GM20431 (cell line): Measurements from ENCODE around the gene SMAD5.

Experiments used
- in situ Hi-C: fragments of 300-500 bp; cut with MseI, MboI; formaldehyde crosslinking; loops from one replicate; pipeline ENCODE4 v1.15.0; 2020; ENCODE audit warnings: low sequenced_read_pairs; ENCODE audit not compliant: unreplicated experiment

Gene SMAD5

DNA sequence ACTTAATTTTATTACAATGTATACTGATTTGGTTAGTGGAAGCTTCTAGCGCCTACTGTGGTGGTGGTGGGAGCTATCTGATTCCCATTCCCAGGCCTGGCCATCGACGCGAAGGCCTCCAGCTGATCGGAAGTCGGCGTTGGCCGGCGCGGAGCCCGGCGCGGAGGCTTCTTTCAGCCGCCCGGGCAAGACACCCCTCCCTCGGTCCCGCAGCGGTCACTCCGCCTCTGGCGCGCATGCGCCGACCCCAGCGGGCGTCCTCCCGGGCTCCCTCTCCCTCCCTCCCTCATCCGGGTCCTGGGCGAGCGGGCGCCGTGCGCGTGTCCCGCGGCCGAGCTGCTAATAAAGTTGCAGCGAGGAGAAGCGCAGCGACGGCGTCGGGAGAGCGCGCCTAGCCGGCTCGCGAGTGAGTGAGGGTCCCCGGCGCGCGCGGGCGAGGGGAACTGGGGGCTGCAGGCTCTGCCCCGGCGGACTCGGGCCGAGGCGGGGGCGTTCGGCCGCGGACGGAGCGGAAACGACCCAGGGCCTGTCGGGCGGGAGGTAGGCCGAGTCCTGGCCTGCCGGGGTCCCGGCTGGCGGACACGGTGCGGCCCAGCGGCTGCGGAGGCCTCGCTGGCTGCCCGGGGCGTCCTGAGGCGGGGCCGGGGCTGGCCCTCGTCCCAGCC lies at the start of gene SMAD5:
TSS of gene SMAD5 (plus strand) at position 289 of the 665 bp plus-strand sequence. CDS start 20,916 bp downstream, outside the sequence.
- in situ Hi-C loops, result no loop called here

GRCh38 chr5:136084698-136085097 lies 47.9 kb upstream of the SMAD5 start:
- in situ Hi-C loops, result no loop called here

- in situ Hi-C loops, result no loop called here
These were observed 45.7 kb upstream of the SMAD5 start for GRCh38 chr5:136086783-136087566.

DNA sequence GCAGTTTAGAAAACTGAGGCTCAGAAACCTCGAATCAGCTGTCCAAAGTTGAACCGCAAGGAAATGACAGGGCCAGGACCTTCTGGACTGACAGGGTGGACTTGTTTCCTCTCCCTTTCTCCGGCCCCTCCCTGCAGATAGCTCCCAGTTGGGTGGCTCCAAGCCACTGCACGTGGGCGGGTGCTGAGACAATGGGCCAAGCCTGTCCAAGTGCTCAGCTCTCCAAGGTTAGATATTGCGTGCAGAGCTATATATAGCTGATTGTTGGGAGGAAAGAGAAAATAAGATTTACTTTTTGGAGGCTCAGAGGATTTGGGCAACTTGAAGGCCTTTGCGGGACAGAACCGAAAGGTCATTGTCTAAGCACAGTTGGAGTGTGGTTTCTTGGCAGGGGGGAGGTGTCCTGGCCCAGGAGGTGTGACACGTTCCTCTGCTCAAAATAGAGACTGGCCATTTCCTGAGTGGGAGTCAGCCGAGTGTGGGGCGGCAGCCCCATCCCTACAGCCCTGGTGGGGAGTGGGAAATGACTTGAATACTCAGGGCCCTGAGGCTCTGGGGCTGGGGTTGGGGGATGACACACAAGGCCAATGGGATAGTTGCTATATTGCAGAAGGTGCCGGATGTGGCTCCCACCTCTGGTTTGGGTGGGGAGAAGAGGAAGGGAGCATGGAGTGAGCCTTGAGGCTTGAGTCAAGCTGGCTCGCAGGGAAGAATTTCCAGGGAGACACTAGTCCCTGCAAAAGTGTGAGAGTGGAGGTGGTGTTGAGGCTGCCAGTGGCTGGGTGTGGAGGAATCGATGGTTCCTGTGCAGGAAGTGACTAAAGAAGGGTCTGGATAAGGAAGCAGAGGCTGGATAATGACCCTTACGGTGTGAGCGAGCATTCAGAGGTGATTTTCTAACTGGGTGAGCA lies 44.4 kb upstream of the SMAD5 start:
- in situ Hi-C loops, result no loop called here

GRCh38 chr5:136089791-136090190 lies 42.9 kb upstream of the SMAD5 start:
- in situ Hi-C loops, result no loop called here

GRCh38 chr5:136090319-136090718 lies 42.3 kb upstream of the SMAD5 start:
- in situ Hi-C loops, result no loop called here

DNA sequence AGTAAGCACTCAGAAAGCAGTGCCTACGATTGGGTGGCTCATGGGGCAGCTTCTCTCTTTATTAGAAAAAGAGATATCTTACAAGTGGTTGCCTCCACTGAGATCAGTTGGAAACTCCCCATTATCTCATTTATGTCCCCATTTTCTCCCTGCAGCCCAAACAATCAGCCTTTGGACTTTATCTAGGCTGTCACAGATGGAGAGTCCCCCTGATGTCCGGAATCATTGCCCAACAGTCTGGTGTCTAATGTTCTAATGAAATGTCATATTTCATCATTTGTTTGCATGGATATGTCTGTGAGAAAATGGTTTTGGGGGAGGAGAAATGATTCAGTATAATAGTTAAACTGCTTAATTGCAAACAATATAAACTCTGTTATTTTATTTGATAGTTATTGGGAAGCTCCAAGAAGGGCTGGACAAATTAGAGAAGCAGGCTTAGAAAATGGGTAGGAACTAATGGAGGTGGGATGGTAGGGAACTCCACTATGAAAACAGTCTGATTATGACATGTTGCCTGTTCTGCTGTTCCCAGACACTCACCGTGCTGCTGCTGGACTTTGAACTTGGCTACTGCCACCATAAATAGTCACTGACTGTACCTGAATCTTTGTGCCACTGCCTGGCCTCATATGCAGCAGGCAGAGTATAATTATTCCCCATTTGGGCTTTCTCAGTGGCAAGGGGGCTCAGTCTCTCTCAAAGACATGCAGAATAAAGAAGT lies 38.3 kb upstream of the SMAD5 start:
- in situ Hi-C loops, result no loop called here

- in situ Hi-C loops, result no loop called here
These were observed 37.6 kb upstream of the SMAD5 start for GRCh38 chr5:136094913-136095641.

- in situ Hi-C loops, result no loop called here
These were observed 34.5 kb upstream of the SMAD5 start for GRCh38 chr5:136098176-136098575.

- in situ Hi-C loops, result no loop called here
These were observed 32.8 kb upstream of the SMAD5 start for GRCh38 chr5:136099870-136100269.

- in situ Hi-C loops, result no loop called here
These were observed 30.8 kb upstream of the SMAD5 start for GRCh38 chr5:136101884-136102283.

GRCh38 chr5:136103118-136103517 lies 29.5 kb upstream of the SMAD5 start:
- in situ Hi-C loops, result no loop called here

- in situ Hi-C loops, result no loop called here
These were observed 28.2 kb upstream of the SMAD5 start for GRCh38 chr5:136104306-136104965.

DNA sequence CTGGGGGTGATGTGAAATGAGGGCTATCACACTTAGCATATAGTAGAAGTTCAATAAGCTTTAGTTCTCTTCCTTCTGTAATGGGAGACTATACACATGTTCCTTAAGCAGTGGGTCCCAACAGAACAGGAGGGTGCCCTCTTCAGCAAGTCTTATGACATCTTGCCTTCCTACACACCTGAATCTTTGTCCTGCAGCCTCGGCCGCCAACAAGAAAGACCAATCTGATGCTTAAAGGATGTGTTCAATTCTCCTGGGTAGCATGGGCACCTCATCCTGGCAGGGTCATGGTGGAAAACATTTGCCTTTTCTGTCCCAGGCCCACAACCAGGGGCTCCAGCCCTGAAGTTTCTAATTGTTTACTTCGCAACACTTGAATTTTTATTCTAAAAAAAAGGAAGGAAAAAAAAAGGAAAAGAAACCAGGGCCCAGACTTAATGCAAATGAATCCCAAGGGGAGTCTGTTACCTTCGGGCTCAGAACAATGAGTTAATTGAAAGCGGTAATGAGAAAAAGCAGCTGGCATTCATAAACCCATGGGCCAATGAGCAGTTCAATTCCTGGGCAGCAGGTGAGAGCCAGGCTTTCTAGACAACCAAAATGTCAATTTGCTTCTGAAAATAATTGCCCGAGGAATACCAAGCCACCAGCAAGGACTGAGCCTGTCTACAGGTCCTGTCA lies 26.2 kb upstream of the SMAD5 start:
- in situ Hi-C loops, result no loop called here

GRCh38 chr5:136108180-136108611 lies 24.4 kb upstream of the SMAD5 start:
- in situ Hi-C loops, result no loop called here

DNA sequence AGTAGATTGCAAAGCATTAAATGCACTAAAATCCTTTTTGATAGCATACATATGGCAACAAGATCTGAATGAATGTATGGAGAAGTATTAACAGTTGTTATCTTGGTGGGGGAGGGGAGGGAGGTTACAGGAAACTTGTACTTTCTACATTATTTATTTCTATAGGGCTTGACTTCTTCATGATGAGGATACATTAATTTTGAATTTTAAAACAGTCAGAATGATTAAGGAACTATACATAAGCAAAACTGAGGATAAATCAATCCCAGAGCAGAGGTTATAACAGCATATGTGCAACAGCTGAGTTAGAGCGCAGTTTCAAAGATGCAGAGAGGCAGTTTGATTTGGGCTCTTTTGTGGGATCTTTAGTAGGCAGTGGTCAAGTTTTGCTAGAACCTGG lies 23.9 kb upstream of the SMAD5 start:
- in situ Hi-C loops, result no loop called here

- in situ Hi-C loops, result no loop called here
These were observed 23.1 kb upstream of the SMAD5 start for GRCh38 chr5:136109453-136110135.

DNA sequence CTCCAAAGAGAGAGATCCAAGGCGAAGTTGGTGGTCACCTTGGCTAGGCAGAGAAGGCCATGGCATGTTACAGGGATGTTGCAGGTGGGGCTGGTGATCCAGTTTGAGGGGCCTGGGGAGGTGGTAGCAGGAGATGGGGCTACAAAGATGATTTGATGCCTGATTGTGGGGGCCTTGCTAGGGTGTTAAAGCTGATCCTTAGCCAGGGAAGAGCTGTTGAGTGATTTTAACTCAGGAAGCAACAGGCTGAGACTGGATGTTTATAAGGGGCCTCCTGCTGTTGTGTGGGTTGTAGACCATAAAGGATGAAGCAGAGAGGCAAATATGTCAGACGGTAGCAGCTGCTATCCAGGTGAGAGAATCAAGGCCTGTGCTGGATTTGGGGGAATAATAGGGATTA lies 19.0 kb upstream of the SMAD5 start:
- in situ Hi-C loops, result no loop called here
